K562 (cell line): ENCODE measurements around the gene WDR72.

Source experiments
- C11orf30 ChIP-seq: fragments of 450-650 bp; IDR thresholded peaks from 2 replicates; pipeline ENCODE4 v1.6.1; 2016; ENCODE audit warnings: low read depth, mild to moderate bottlenecking
- CHD2 ChIP-seq: IDR thresholded peaks from 2 replicates; pipeline ENCODE4 v1.6.1; 2011; ENCODE audit warnings: low read depth, low read length
- FOXJ3 ChIP-seq: sonication (generic); formaldehyde crosslinking; IDR thresholded peaks from 2 replicates; pipeline ENCODE4 v1.4.0; 2020; ENCODE audit warnings: mild to moderate bottlenecking, missing genetic modification reagents
- RBM39 ChIP-seq: fragments of 200-400 bp; formaldehyde crosslinking; optimal IDR thresholded peaks from 2 replicates; pipeline ENCODE3; 2018; ENCODE audit warnings: low read depth, low read length
- SREBF1 ChIP-seq: fragments of 150-350 bp; IDR thresholded peaks from 2 replicates; pipeline ENCODE4 v1.6.1; 2014; ENCODE audit warnings: antibody characterized with exemption, low read depth, low read length, borderline replicate concordance
- STAT5B ChIP-seq: fragments of 250-450 bp; sonication (Bioruptor Pico); IDR thresholded peaks from 2 replicates; pipeline ENCODE4 v1.8.0; 2021; ENCODE audit warnings: mild to moderate bottlenecking, inconsistent platforms
- TAF1 ChIP-seq: IDR thresholded peaks from 2 replicates; pipeline ENCODE4 v1.6.1; 2011; ENCODE audit warnings: mild to moderate bottlenecking, low read length, moderate library complexity; ENCODE audit not compliant: insufficient read depth, control insufficient read depth, severe bottlenecking; ENCODE audit errors: extremely low read depth
- XRCC3 ChIP-seq: fragments of 450-650 bp; IDR thresholded peaks from 2 replicates; pipeline ENCODE4 v1.6.1; 2017; ENCODE audit warnings: mild to moderate bottlenecking, moderate library complexity
- ZNF174 ChIP-seq: fragments of 250-450 bp; sonication (Bioruptor Pico); IDR thresholded peaks from 2 replicates; pipeline ENCODE4 v1.4.0; 2020; ENCODE audit warnings: mild to moderate bottlenecking
- TF ChIP-seq, protein P1 (sequence below), 2 experiments: fragments of 450-650 bp; formaldehyde crosslinking in 1 of 2; IDR thresholded peaks; 2 replicates each; pipeline versions ENCODE4 v1.4.0 to v1.6.1; 2014 to 2020; ENCODE audit warnings: mild to moderate bottlenecking in 2 of 2, borderline replicate concordance in 1 of 2, low read depth in 1 of 2
- TF ChIP-seq, protein P2 (sequence below): sonication (generic); formaldehyde crosslinking; IDR thresholded peaks from 2 replicates; pipeline ENCODE4 v1.8.1; 2023; ENCODE audit warnings: mild to moderate bottlenecking, missing genetic modification reagents
- TF ChIP-seq, protein P3 (sequence below): fragments of 450-650 bp; IDR thresholded peaks from 2 replicates; pipeline ENCODE4 v1.6.1; 2016; ENCODE audit warnings: low read depth
- TF ChIP-seq, protein P4 (sequence below), 3 experiments: IDR thresholded peaks in 2 of 3; conservative IDR thresholded peaks in 1 of 3; 2 replicates each; pipeline ENCODE4 v1.5.1; 2011 to 2012; ENCODE audit warnings: low read length in 3 of 3, mild to moderate bottlenecking in 3 of 3, control low read depth in 2 of 3, improper control_type of control experiment in 1 of 3, inconsistent platforms in 1 of 3, low read depth in 1 of 3, mixed read lengths in 1 of 3, moderate library complexity in 1 of 3; ENCODE audit not compliant: insufficient read depth in 2 of 3

DNA sequence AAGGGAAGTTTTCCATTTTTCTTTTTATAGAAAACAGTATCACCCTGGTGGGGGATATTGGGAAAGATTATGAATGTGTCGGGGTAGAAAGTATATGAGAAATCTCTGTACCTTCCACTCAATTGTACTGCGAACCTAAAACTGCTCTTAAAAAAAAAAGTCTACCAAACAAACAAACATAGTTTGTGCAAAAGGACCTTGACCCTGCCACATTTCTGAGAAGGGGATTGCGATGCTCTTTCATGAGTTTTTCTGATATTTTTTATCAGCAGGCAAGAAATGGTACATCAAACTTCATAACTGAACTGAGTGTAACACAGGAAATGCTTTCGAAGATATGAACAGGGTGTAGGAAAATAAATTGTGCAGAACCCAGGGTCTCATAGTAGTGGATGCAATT, 286.0 kb downstream of the WDR72 start:
- TF ChIP-seq, protein P1, sequence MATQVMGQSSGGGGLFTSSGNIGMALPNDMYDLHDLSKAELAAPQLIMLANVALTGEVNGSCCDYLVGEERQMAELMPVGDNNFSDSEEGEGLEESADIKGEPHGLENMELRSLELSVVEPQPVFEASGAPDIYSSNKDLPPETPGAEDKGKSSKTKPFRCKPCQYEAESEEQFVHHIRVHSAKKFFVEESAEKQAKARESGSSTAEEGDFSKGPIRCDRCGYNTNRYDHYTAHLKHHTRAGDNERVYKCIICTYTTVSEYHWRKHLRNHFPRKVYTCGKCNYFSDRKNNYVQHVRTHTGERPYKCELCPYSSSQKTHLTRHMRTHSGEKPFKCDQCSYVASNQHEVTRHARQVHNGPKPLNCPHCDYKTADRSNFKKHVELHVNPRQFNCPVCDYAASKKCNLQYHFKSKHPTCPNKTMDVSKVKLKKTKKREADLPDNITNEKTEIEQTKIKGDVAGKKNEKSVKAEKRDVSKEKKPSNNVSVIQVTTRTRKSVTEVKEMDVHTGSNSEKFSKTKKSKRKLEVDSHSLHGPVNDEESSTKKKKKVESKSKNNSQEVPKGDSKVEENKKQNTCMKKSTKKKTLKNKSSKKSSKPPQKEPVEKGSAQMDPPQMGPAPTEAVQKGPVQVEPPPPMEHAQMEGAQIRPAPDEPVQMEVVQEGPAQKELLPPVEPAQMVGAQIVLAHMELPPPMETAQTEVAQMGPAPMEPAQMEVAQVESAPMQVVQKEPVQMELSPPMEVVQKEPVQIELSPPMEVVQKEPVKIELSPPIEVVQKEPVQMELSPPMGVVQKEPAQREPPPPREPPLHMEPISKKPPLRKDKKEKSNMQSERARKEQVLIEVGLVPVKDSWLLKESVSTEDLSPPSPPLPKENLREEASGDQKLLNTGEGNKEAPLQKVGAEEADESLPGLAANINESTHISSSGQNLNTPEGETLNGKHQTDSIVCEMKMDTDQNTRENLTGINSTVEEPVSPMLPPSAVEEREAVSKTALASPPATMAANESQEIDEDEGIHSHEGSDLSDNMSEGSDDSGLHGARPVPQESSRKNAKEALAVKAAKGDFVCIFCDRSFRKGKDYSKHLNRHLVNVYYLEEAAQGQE (IDR thresholded peaks at IDR 0.05; ENCODE audit: borderline replicate concordance) = no peak
- TF ChIP-seq, protein P1 (CRISPR knock-in tag; IDR thresholded peaks at IDR 0.05; ENCODE audit: low read depth) = no peak
- TF ChIP-seq, protein P2, sequence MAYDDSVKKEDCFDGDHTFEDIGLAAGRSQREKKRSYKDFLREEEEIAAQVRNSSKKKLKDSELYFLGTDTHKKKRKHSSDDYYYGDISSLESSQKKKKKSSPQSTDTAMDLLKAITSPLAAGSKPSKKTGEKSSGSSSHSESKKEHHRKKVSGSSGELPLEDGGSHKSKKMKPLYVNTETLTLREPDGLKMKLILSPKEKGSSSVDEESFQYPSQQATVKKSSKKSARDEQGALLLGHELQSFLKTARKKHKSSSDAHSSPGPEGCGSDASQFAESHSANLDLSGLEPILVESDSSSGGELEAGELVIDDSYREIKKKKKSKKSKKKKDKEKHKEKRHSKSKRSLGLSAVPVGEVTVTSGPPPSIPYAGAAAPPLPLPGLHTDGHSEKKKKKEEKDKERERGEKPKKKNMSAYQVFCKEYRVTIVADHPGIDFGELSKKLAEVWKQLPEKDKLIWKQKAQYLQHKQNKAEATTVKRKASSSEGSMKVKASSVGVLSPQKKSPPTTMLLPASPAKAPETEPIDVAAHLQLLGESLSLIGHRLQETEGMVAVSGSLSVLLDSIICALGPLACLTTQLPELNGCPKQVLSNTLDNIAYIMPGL (CRISPR knock-in tag) = no peak
- TF ChIP-seq, protein P3, sequence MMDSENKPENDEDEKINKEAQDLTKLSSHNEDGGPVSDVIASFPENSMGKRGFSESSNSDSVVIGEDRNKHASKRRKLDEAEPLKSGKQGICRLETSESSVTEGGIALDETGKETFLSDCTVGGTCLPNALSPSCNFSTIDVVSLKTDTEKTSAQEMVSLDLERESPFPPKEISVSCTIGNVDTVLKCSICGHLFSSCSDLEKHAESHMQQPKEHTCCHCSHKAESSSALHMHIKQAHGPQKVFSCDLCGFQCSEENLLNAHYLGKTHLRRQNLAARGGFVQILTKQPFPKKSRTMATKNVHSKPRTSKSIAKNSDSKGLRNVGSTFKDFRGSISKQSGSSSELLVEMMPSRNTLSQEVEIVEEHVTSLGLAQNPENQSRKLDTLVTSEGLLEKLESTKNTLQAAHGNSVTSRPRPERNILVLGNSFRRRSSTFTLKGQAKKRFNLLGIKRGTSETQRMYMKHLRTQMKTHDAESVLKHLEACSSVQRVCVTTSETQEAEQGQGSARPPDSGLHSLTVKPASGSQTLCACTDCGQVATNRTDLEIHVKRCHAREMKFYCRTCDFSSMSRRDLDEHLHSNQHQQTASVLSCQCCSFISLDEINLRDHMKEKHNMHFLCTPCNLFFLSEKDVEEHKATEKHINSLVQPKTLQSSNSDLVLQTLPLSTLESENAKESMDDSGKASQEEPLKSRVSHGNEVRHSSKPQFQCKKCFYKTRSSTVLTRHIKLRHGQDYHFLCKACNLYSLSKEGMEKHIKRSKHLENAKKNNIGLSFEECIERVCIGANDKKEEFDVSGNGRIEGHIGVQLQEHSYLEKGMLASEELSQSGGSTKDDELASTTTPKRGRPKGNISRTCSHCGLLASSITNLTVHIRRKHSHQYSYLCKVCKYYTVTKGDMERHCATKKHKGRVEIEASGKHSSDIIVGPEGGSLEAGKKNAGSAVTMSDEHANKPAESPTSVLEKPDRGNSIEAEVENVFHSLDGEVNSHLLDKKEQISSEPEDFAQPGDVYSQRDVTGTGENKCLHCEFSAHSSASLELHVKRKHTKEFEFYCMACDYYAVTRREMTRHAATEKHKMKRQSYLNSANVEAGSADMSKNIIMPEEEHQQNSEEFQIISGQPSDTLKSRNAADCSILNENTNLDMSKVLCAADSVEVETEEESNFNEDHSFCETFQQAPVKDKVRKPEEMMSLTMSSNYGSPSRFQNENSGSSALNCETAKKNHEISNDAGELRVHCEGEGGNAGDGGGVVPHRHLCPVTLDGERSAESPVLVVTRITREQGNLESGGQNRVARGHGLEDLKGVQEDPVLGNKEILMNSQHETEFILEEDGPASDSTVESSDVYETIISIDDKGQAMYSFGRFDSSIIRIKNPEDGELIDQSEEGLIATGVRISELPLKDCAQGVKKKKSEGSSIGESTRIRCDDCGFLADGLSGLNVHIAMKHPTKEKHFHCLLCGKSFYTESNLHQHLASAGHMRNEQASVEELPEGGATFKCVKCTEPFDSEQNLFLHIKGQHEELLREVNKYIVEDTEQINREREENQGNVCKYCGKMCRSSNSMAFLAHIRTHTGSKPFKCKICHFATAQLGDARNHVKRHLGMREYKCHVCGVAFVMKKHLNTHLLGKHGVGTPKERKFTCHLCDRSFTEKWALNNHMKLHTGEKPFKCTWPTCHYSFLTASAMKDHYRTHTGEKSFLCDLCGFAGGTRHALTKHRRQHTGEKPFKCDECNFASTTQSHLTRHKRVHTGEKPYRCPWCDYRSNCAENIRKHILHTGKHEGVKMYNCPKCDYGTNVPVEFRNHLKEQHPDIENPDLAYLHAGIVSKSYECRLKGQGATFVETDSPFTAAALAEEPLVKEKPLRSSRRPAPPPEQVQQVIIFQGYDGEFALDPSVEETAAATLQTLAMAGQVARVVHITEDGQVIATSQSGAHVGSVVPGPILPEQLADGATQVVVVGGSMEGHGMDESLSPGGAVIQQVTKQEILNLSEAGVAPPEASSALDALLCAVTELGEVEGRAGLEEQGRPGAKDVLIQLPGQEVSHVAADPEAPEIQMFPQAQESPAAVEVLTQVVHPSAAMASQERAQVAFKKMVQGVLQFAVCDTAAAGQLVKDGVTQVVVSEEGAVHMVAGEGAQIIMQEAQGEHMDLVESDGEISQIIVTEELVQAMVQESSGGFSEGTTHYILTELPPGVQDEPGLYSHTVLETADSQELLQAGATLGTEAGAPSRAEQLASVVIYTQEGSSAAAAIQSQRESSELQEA = no peak
- TF ChIP-seq ZNF174 (CRISPR knock-in tag) (no peak), TAF1 (no peak), SREBF1 (no peak), FOXJ3 (CRISPR knock-in tag) (no peak), RBM39 (no peak), C11orf30 (no peak), CHD2 (no peak), XRCC3 (no peak), STAT5B (CRISPR knock-in tag) (no peak)
- TF ChIP-seq, protein P4, sequence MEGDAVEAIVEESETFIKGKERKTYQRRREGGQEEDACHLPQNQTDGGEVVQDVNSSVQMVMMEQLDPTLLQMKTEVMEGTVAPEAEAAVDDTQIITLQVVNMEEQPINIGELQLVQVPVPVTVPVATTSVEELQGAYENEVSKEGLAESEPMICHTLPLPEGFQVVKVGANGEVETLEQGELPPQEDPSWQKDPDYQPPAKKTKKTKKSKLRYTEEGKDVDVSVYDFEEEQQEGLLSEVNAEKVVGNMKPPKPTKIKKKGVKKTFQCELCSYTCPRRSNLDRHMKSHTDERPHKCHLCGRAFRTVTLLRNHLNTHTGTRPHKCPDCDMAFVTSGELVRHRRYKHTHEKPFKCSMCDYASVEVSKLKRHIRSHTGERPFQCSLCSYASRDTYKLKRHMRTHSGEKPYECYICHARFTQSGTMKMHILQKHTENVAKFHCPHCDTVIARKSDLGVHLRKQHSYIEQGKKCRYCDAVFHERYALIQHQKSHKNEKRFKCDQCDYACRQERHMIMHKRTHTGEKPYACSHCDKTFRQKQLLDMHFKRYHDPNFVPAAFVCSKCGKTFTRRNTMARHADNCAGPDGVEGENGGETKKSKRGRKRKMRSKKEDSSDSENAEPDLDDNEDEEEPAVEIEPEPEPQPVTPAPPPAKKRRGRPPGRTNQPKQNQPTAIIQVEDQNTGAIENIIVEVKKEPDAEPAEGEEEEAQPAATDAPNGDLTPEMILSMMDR (IDR thresholded peaks at IDR 0.05 in 2 of 3, conservative IDR thresholded peaks at IDR 0.05 in 1 of 3; ENCODE audit: insufficient read depth in 2 of 3, low read depth in 1 of 3, low read length in 3 of 3) = no peak
